ENCODE measurements around the gene UBN2. TPM values are rescaled to one million over a fixed set of nuclear protein-coding genes. Genes with fewer than 3 reads are reported as not detected.

The UBN2 gene
- total and polyA plus RNA-seq, 10 of the 15 experiments (the other 5 are each of a cell fraction or from before 2014, with no cell fraction given), result 0.27 to 8.5 (median 2.5) TPM

- TF ChIP-seq REST (IDR thresholded peaks at IDR 0.05; ENCODE audit: low read depth, low read length) (no peak), MAX (IDR thresholded peaks at IDR 0.05; ENCODE audit: low read depth, low read length) (peak; percentile 39; the same call in 1 of the 2 replicates), HSF1 (IDR thresholded peaks at IDR 0.05; ENCODE audit: low read depth, low read length) (no peak), TARDBP (IDR thresholded peaks at IDR 0.05; ENCODE audit: borderline replicate concordance) (no peak), ATF7 (IDR thresholded peaks at IDR 0.05; ENCODE audit: low read depth) (peak; percentile 77), MXI1 (IDR thresholded peaks at IDR 0.05; ENCODE audit: low read depth, low read length) (peak; percentile 82; the same call in 1 of the 2 replicates), MEF2B (IDR thresholded peaks at IDR 0.05; ENCODE audit: partially characterized antibody, poor library complexity, severe bottlenecking) (peak; percentile 30), ASH2L (IDR thresholded peaks at IDR 0.05; ENCODE audit: borderline replicate concordance, low read depth) (peak; percentile 72; the same call in 1 of the 2 replicates), RB1 (IDR thresholded peaks at IDR 0.05; ENCODE audit: borderline replicate concordance) (0 out of 2 replicates have a peak, but pooled peaks have one; percentile 14), MEF2A (IDR thresholded peaks at IDR 0.05; ENCODE audit: insufficient read depth, low read depth, low read length) (no peak), SP1 (IDR thresholded peaks at IDR 0.05; ENCODE audit: low read depth, low read length) (no peak), CREB1 (IDR thresholded peaks at IDR 0.05; ENCODE audit: low read depth) (peak; percentile 91), SMAD1 (IDR thresholded peaks at IDR 0.05; ENCODE audit: low read depth, partially characterized antibody) (peak; percentile 30), ATF2 (IDR thresholded peaks at IDR 0.05; ENCODE audit: low read length) (no peak), CREM (IDR thresholded peaks at IDR 0.05; ENCODE audit: low read depth) (peak; percentile 96), ZBTB40 (IDR thresholded peaks at IDR 0.05; ENCODE audit: borderline replicate concordance) (peak; percentile 87; the same call in 1 of the 2 replicates)
Measured at GRCh38 chr7:139230774-139231512, at the start of gene UBN2 (continued).
